Activated naive CD8-positive, alpha-beta T cell treated with anti-CD3 and anti-CD28 coated beads for 36 hours (primary cell): ENCODE data around the gene RRAS2. TPM values are rescaled to one million over a fixed set of nuclear protein-coding genes. Genes with fewer than 3 reads are reported as not detected.
A peak's percentile ranks its signal among the peaks of the same experiment; 100 is the strongest.
"Not testable (repeated sequence)": the region's sequence is repeated elsewhere in the genome, so short reads cannot be mapped to it uniquely, and the experiment has no call there.

Experiments
- DNase-seq: peaks from one replicate; pipeline ENCODE4 v3.0.0; 2021
- H3K27ac Mint-ChIP-seq: one replicate; pipeline ENCODE4 v1.8.0; 2022; ENCODE audit warnings: mild to moderate bottlenecking, moderate library complexity, mixed read lengths
- H3K27me3 Mint-ChIP-seq: one replicate; pipeline ENCODE4 v1.8.0; 2022; ENCODE audit warnings: mild to moderate bottlenecking, mixed read lengths
- H3K36me3 Mint-ChIP-seq: one replicate; pipeline ENCODE4 v1.8.0; 2021; ENCODE audit warnings: mild to moderate bottlenecking, mixed read lengths
- H3K4me1 Mint-ChIP-seq: one replicate; pipeline ENCODE4 v1.8.0; 2021; ENCODE audit warnings: mixed read lengths
- H3K4me3 Mint-ChIP-seq: one replicate; pipeline ENCODE4 v1.8.0; 2022; ENCODE audit warnings: mild to moderate bottlenecking, moderate library complexity, mixed read lengths
- H3K9me3 Mint-ChIP-seq: one replicate; pipeline ENCODE4 v1.8.0; 2022; ENCODE audit warnings: mixed read lengths
- total RNA-seq, 2 experiments: library from RNA; stranded (reverse); gene quantifications; one replicate each; pipeline ENCODE4 v1.2.3, GENCODE V29; 2021

RRAS2 gene
- total RNA-seq, 2 experiments from 2014 or later = 70.7 to 72.7 TPM

GRCh38 chr11:14312736-14313438 lies 46.1 kb downstream of the RRAS2 start:
- Mint-ChIP-seq H3K4me3 (no peak overlapping the region), H3K27me3 (no peaks in the 10 kb centered on the region), H3K27ac (peak overlapping the region; percentile 75), H3K4me1 (peaks cover 44% of the 10 kb centered on the region), H3K9me3 (peaks cover 2% of the 10 kb centered on the region), H3K36me3 (peaks cover 14% of the 10 kb centered on the region)
- no peak for DNase-seq

GRCh38 chr11:14310679-14311078 lies 48.3 kb downstream of the RRAS2 start:
- H3K9me3 Mint-ChIP-seq = no peaks in the 10 kb centered on the region
- H3K27ac Mint-ChIP-seq = no peak overlapping the region
- no peaks in the 10 kb centered on the region for H3K27me3 Mint-ChIP-seq
- H3K4me3 Mint-ChIP-seq = no peak overlapping the region
- no peak for DNase-seq
- peaks cover 2% of the 10 kb centered on the region for H3K36me3 Mint-ChIP-seq
- peaks cover 33% of the 10 kb centered on the region for H3K4me1 Mint-ChIP-seq

GRCh38 chr11:14309425-14310192 lies 49.4 kb downstream of the RRAS2 start:
- peaks cover 2% of the 10 kb centered on the region for H3K36me3 Mint-ChIP-seq

GRCh38 chr11:14308897-14309387 lies 50.0 kb downstream of the RRAS2 start:
- Mint-ChIP-seq H3K4me3 (no peak overlapping the region), H3K9me3 (no peaks in the 10 kb centered on the region), H3K27ac (no peak overlapping the region), H3K4me1 (peaks cover 19% of the 10 kb centered on the region), H3K27me3 (no peaks in the 10 kb centered on the region), H3K36me3 (peaks cover 2% of the 10 kb centered on the region)
- no peak for DNase-seq

More at GRCh38 chr11:14309425-14310192, 49.4 kb downstream of the RRAS2 start:
- H3K4me3 Mint-ChIP-seq = no peak overlapping the region
- no peak for DNase-seq
- H3K4me1 Mint-ChIP-seq = peaks cover 24% of the 10 kb centered on the region
- no peak overlapping the region for H3K27ac Mint-ChIP-seq
- no peaks in the 10 kb centered on the region for H3K27me3 Mint-ChIP-seq
- H3K9me3 Mint-ChIP-seq = no peaks in the 10 kb centered on the region

GRCh38 chr11:14308114-14308896 lies 50.7 kb downstream of the RRAS2 start:
- H3K4me3 Mint-ChIP-seq = no peak overlapping the region
- H3K27ac Mint-ChIP-seq = peak overlapping the region; percentile 30
- H3K9me3 Mint-ChIP-seq = no peaks in the 10 kb centered on the region
- DNase-seq = no peak
- no peaks in the 10 kb centered on the region for H3K27me3 Mint-ChIP-seq
- H3K36me3 Mint-ChIP-seq = peaks cover 2% of the 10 kb centered on the region
- peaks cover 18% of the 10 kb centered on the region for H3K4me1 Mint-ChIP-seq

GRCh38 chr11:14306481-14306880 lies 52.5 kb downstream of the RRAS2 start:
- Mint-ChIP-seq H3K27ac (no peak overlapping the region), H3K9me3 (no peaks in the 10 kb centered on the region), H3K4me1 (peaks cover 11% of the 10 kb centered on the region), H3K36me3 (peaks cover 2% of the 10 kb centered on the region), H3K27me3 (no peaks in the 10 kb centered on the region), H3K4me3 (no peak overlapping the region)
- DNase-seq = no peak

- Mint-ChIP-seq H3K36me3 (no peaks in the 10 kb centered on the region), H3K9me3 (no peaks in the 10 kb centered on the region), H3K27me3 (no peaks in the 10 kb centered on the region), H3K4me3 (no peak overlapping the region), H3K4me1 (peaks cover 11% of the 10 kb centered on the region), H3K27ac (no peak overlapping the region)
- DNase-seq = no peak
Observed at GRCh38 chr11:14305649-14306048, 53.3 kb downstream of the RRAS2 start.

- Mint-ChIP-seq H3K4me1 (peaks cover 11% of the 10 kb centered on the region), H3K27ac (no peak overlapping the region), H3K36me3 (no peaks in the 10 kb centered on the region), H3K9me3 (no peaks in the 10 kb centered on the region), H3K4me3 (no peak overlapping the region), H3K27me3 (no peaks in the 10 kb centered on the region)
- no peak for DNase-seq
Observed at GRCh38 chr11:14304601-14305000, 54.4 kb downstream of the RRAS2 start.

GRCh38 chr11:14300661-14301304 lies 58.2 kb downstream of the RRAS2 start:
- Mint-ChIP-seq H3K27me3 (no peaks in the 10 kb centered on the region), H3K4me3 (no peak overlapping the region), H3K36me3 (peaks cover 2% of the 10 kb centered on the region), H3K9me3 (no peaks in the 10 kb centered on the region), H3K4me1 (peaks cover 10% of the 10 kb centered on the region), H3K27ac (no peak overlapping the region)
- DNase-seq = peak; percentile 37

GRCh38 chr11:14299921-14300320 lies 59.1 kb downstream of the RRAS2 start:
- Mint-ChIP-seq H3K4me3 (no peak overlapping the region), H3K27me3 (no peaks in the 10 kb centered on the region), H3K36me3 (peaks cover 4% of the 10 kb centered on the region), H3K27ac (no peak overlapping the region), H3K9me3 (no peaks in the 10 kb centered on the region), H3K4me1 (peaks cover 10% of the 10 kb centered on the region)
- no peak for DNase-seq

GRCh38 chr11:14290422-14290821 lies 68.6 kb downstream of the RRAS2 start:
- H3K4me1 Mint-ChIP-seq = peaks cover 13% of the 10 kb centered on the region
- no peaks in the 10 kb centered on the region for H3K27me3 Mint-ChIP-seq
- H3K27ac Mint-ChIP-seq = no peak overlapping the region
- DNase-seq = no peak
- no peaks in the 10 kb centered on the region for H3K9me3 Mint-ChIP-seq
- H3K4me3 Mint-ChIP-seq = no peak overlapping the region
- H3K36me3 Mint-ChIP-seq = peaks cover 28% of the 10 kb centered on the region

- Mint-ChIP-seq H3K27ac (peak overlapping the region; percentile 47), H3K36me3 (peaks cover 24% of the 10 kb centered on the region), H3K4me3 (no peak overlapping the region), H3K9me3 (no peaks in the 10 kb centered on the region), H3K4me1 (peaks cover 13% of the 10 kb centered on the region), H3K27me3 (no peaks in the 10 kb centered on the region)
- no peak for DNase-seq
Observed at GRCh38 chr11:14288189-14288935, 70.6 kb downstream of the RRAS2 start.

- H3K27me3 Mint-ChIP-seq, H3K9me3 Mint-ChIP-seq, DNase-seq, H3K4me1 Mint-ChIP-seq, H3K27ac Mint-ChIP-seq, H3K4me3 Mint-ChIP-seq: not testable (repeated sequence)
- H3K36me3 Mint-ChIP-seq = peaks cover 19% of the 10 kb centered on the region
Observed at GRCh38 chr11:14278869-14279268, 80.1 kb downstream of the RRAS2 start.

- DNase-seq = no peak
- Mint-ChIP-seq H3K27ac (no peak overlapping the region), H3K9me3 (peaks cover 3% of the 10 kb centered on the region), H3K27me3 (no peaks in the 10 kb centered on the region), H3K4me3 (no peak overlapping the region), H3K36me3 (peaks cover 37% of the 10 kb centered on the region), H3K4me1 (peaks cover 21% of the 10 kb centered on the region)
Observed at GRCh38 chr11:14275076-14275475, 83.9 kb downstream of the RRAS2 start.
